ENCODE measurements around the gene SBNO1.

DNA sequence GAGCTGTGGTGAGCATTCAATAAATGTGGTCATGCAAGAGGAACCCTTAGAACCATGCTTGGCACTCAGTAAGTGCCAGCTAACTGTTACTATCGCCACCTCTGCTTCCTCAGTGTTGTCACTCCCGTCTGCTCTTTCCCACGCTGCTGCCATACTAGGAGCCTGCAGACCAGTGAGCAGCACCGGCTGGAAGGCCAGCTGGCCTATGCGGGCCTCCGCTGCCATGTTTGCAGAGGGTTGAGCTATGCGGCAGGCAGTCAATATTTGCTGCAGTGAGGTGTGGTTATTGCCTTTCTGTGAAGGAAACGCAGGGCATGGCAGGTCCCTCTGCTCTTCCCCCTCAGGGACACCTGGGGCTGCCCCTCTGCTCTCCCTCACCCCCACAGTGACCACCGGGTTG, 32.3 kb upstream of the SBNO1 start:
- TF ChIP-seq, protein P1, sequence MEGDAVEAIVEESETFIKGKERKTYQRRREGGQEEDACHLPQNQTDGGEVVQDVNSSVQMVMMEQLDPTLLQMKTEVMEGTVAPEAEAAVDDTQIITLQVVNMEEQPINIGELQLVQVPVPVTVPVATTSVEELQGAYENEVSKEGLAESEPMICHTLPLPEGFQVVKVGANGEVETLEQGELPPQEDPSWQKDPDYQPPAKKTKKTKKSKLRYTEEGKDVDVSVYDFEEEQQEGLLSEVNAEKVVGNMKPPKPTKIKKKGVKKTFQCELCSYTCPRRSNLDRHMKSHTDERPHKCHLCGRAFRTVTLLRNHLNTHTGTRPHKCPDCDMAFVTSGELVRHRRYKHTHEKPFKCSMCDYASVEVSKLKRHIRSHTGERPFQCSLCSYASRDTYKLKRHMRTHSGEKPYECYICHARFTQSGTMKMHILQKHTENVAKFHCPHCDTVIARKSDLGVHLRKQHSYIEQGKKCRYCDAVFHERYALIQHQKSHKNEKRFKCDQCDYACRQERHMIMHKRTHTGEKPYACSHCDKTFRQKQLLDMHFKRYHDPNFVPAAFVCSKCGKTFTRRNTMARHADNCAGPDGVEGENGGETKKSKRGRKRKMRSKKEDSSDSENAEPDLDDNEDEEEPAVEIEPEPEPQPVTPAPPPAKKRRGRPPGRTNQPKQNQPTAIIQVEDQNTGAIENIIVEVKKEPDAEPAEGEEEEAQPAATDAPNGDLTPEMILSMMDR (IDR thresholded peaks at IDR 0.05; ENCODE audit: low read depth, low read length) = no peak
- TF ChIP-seq EZH2phosphoT487 (IDR thresholded peaks at IDR 0.05; ENCODE audit: low read depth) = no peak
